ENCODE measurements around the gene RASSF10. TPM values are rescaled to one million over a fixed set of nuclear protein-coding genes. Genes with fewer than 3 reads are reported as not detected.

Gene RASSF10
- polyA plus RNA-seq, 2 of the 4 experiments (the other 2 are of a cell fraction): 3.9 to 10.3 TPM

GRCh38 chr11:13000116-13000515 is 9.0 kb upstream of the RASSF10 start:
- DNase-seq (ENCODE audit: low read depth in 1 of 2, low spot score in 1 of 2): no peak
- CTCF ChIA-PET: interaction anchor here (1.1 kb wide), 1 partner anchor 23 kb away, joined by 4 read pairs; no protein-coding TSS in a partner anchor
- TF ChIP-seq HOXA7 (CRISPR knock-in tag; IDR thresholded peaks at IDR 0.05) (no peak), MAZ (IDR thresholded peaks at IDR 0.05; ENCODE audit: borderline replicate concordance, low read depth, low read length) (no peak), HMGXB4 (CRISPR knock-in tag; IDR thresholded peaks at IDR 0.05; ENCODE audit: borderline replicate concordance) (no peak), FOXS1 (CRISPR knock-in tag; IDR thresholded peaks at IDR 0.05) (no peak), MAFK (IDR thresholded peaks at IDR 0.05; ENCODE audit: partially characterized antibody) (no peak), EP300 (IDR thresholded peaks at IDR 0.05) (no peak), HOXB13 (CRISPR knock-in tag; IDR thresholded peaks at IDR 0.05; ENCODE audit: low read depth) (no peak), ESRRA (IDR thresholded peaks at IDR 0.05; ENCODE audit: borderline replicate concordance, low read length) (no peak), RAD21 (conservative IDR thresholded peaks at IDR 0.05 in 1 of 2, IDR thresholded peaks at IDR 0.05 in 1 of 2) (no peak)
- no peak overlapping the region for H3K4me3 ChIP-seq
- FAIRE-seq: no peak
- no peaks in the 10 kb centered on the region for H3K9me3 ChIP-seq
- no peak overlapping the region for H3K27ac ChIP-seq
- no peaks in the 10 kb centered on the region for H3K4me1 ChIP-seq
- POLR2A ChIA-PET: no interaction called here
- no peak overlapping the region for H3K4me2 ChIP-seq
- WGBS (ENCODE audit: missing lambda C conversion rate): 89% methylated on average over 3 of the region's 3 CpGs
- no peak for ATAC-seq

- H3K27ac ChIP-seq: no peak overlapping the region
- no peak for ATAC-seq
- no peak overlapping the region for H3K4me3 ChIP-seq
- CTCF ChIA-PET: no interaction called here
- no peaks in the 10 kb centered on the region for H3K9me3 ChIP-seq
- POLR2A ChIA-PET: no interaction called here
- no peaks in the 10 kb centered on the region for H3K4me1 ChIP-seq
- WGBS (ENCODE audit: missing lambda C conversion rate): 82% methylated on average over 5 of the region's 5 CpGs
- FAIRE-seq: no peak
- TF ChIP-seq SREBF2 (IDR thresholded peaks at IDR 0.05) (no peak), CHD2 (IDR thresholded peaks at IDR 0.05; ENCODE audit: low read length, partially characterized antibody) (no peak), NPAS2 (CRISPR knock-in tag; IDR thresholded peaks at IDR 0.05; ENCODE audit: borderline replicate concordance) (no peak), BCL3 (IDR thresholded peaks at IDR 0.05) (no peak), BHLHE40 (IDR thresholded peaks at IDR 0.05; ENCODE audit: low read depth, low read length) (no peak), MAFK (IDR thresholded peaks at IDR 0.05; ENCODE audit: partially characterized antibody) (no peak), SMC3 (IDR thresholded peaks at IDR 0.05) (no peak), ZNF302 (CRISPR knock-in tag; IDR thresholded peaks at IDR 0.05) (no peak), MAX (IDR thresholded peaks at IDR 0.05) (no peak), GATA3 (IDR thresholded peaks at IDR 0.05; ENCODE audit: borderline replicate concordance) (no peak), JUNB (IDR thresholded peaks at IDR 0.05) (no peak), TFCP2L1 (CRISPR knock-in tag; IDR thresholded peaks at IDR 0.05) (no peak), RCOR1 (IDR thresholded peaks at IDR 0.05; ENCODE audit: low read depth, low read length) (no peak), HDAC2 (IDR thresholded peaks at IDR 0.05) (no peak), ATOH8 (CRISPR knock-in tag; IDR thresholded peaks at IDR 0.05; ENCODE audit: low read depth) (no peak), CTCF (IDR thresholded peaks at IDR 0.05) (no peak), HOXB5 (CRISPR knock-in tag; IDR thresholded peaks at IDR 0.05) (no peak), ZC3H11A (IDR thresholded peaks at IDR 0.05) (no peak), HMGXB4 (CRISPR knock-in tag; IDR thresholded peaks at IDR 0.05; ENCODE audit: borderline replicate concordance) (no peak), CEBPB (IDR thresholded peaks at IDR 0.05) (no peak)
- H3K4me2 ChIP-seq: no peak overlapping the region
- no peak for DNase-seq (ENCODE audit: low read depth in 1 of 2, low spot score in 1 of 2)
These were observed 8.4 kb upstream of the RASSF10 start for GRCh38 chr11:13000721-13001120.

All from A549 (cell line).